Measurements from ENCODE around the gene TAS2R50. TPM values are rescaled to one million over a fixed set of nuclear protein-coding genes. Genes with fewer than 3 reads are reported as not detected.
"Not testable (repeated sequence)": the region's sequence is repeated elsewhere in the genome, so short reads cannot be mapped to it uniquely, and the experiment has no call there.

Gene TAS2R50, protein sequence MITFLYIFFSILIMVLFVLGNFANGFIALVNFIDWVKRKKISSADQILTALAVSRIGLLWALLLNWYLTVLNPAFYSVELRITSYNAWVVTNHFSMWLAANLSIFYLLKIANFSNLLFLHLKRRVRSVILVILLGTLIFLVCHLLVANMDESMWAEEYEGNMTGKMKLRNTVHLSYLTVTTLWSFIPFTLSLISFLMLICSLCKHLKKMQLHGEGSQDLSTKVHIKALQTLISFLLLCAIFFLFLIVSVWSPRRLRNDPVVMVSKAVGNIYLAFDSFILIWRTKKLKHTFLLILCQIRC
- total RNA-seq (under 1 TPM; 0.40 to 0.74 (median 0.60) TPM), polyA plus RNA-seq (not detected)

DNA sequence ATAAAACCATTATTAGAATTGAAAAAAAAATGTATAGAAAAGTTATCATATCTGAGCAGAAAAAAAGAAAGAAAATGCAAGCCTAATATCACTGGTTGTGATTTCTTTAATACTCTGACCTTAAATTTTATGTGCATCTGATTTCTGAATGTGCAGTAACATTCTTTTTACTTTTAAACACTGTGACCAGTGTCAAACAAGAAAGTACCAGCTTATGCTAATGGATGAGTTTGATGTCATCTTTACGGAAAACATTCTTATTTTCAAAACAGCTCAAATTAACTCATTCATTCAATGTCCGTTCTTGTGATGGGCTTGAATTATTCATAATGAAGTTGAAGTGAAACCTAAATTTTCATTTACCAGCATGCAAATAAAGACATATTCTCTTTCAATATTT is at the start of gene TAS2R50:
Gene TAS2R50 (minus strand): TSS at position 101 of the 400 bp plus-strand sequence. CDS start 52 bp downstream, at position 49.
- no peak for TF ChIP-seq CTCF (IDR thresholded peaks at IDR 0.05)
- intact Hi-C loops (cut with DNase I), result no loop called here

DNA sequence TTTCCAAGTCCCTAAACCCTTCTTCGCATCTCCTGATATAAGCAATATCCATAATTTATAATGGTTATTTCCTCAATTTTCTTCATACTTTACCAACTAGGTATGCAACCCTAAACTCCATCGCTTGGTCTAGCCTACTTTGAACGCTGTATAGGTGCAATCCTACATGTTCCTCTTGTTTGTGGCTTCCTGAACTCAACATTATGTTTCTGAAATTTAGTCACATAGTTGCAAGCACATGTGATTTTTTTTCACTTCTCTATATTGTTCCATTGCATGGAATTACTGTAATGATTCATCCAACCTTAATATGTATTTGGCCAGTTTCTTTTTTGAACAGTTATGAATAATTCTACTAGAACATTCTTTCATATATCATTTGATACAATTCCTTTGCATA is 47.2 kb upstream of the TAS2R50 start:
- H3K4me1 ChIP-seq; H3K27ac ChIP-seq; H3K36me3 ChIP-seq; H3K4me3 ChIP-seq; intact Hi-C loops (cut with DNase I); ATAC-seq; DNase-seq; FAIRE-seq; H3K9me3 ChIP-seq; H3K27me3 ChIP-seq: not testable (repeated sequence)
- WGBS, 2 donors, result no CpG with 5 or more reads among the region's 3 CpGs

More for the DNA sequence above, at the start of gene TAS2R50:
- H3K36me3 ChIP-seq, result no peaks in the 10 kb centered on the region
- no peak within 1 kb of the TSS for H3K4me3 ChIP-seq
- FAIRE-seq (no peak), ATAC-seq (no peak), DNase-seq (no peak)
- H3K27ac ChIP-seq, result no peak within 1 kb of the TSS
- no peaks in the 10 kb centered on the region for H3K4me1 ChIP-seq
- WGBS, 2 donors, result 47% methylated on average over 2 of the region's 2 CpGs
- no peaks in the 10 kb centered on the region for H3K27me3 ChIP-seq
- H3K9me3 ChIP-seq, result peaks cover 0 to 3% (median 0%) of the 10 kb centered on the region in 4 donors

GRCh38 chr12:11031307-11031706 is 44.6 kb upstream of the TAS2R50 start, which contains the start of gene TAS2R31:
Gene TAS2R31, minus strand, starts transcription at chr12:11031407. Its CDS starts 72 bp downstream, at chr12:11031335.
- no peaks in the 10 kb centered on the region for H3K9me3 ChIP-seq
- intact Hi-C loops (cut with DNase I), result no loop called here
- DNase-seq (no peak), ATAC-seq (no peak), FAIRE-seq (no peak)
- no peaks in the 10 kb centered on the region for H3K27me3 ChIP-seq
- no peak for TF ChIP-seq CTCF (IDR thresholded peaks at IDR 0.05)
- H3K4me1 ChIP-seq, result no peaks in the 10 kb centered on the region
- WGBS, 2 donors, result 96 to 98% methylated on average over 6 of the region's 6 CpGs
- H3K36me3 ChIP-seq, result no peaks in the 10 kb centered on the region
- H3K27ac ChIP-seq, result no peak within 1 kb of the TSS
- H3K4me3 ChIP-seq, result no peak within 1 kb of the TSS

DNA sequence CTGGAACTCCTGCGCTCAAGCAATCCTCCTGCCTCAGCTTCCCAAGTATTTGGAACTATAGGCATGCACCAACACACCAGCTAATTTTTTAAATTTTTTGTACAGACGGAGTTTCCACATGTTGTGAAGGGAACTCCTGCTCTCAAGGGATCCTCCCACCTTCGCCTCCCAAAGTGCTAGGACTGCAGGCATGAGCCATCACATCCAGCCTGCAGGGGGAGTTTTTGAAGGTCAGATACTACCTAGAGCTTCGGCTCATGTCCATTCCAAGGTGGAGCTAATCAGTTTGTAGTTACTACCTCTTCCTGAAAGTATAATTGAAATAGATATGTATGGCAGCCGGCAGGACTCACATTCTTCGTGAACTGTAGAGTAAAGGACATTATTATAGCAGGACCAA is 39.4 kb upstream of the TAS2R50 start:
- no peak for TF ChIP-seq CTCF (IDR thresholded peaks at IDR 0.05)
- DNase-seq (no peak), FAIRE-seq (no peak), ATAC-seq (no peak)
- Histone ChIP-seq H3K27ac (no peak overlapping the region), H3K4me1 (no peaks in the 10 kb centered on the region), H3K9me3 (no peaks in the 10 kb centered on the region), H3K27me3 (no peaks in the 10 kb centered on the region), H3K4me3 (no peak overlapping the region), H3K36me3 (no peaks in the 10 kb centered on the region)
- WGBS, 2 donors, result 92 to 94% methylated on average over 6 of the region's 6 CpGs
- intact Hi-C loops (cut with DNase I), result no loop called here

- Histone ChIP-seq H3K27me3 (no peaks in the 10 kb centered on the region), H3K36me3 (no peaks in the 10 kb centered on the region), H3K27ac (no peak overlapping the region), H3K4me1 (no peaks in the 10 kb centered on the region), H3K9me3 (no peaks in the 10 kb centered on the region), H3K4me3 (no peak overlapping the region)
- 65 to 68% methylated on average over 2 of the region's 2 CpGs for WGBS, 2 donors
- ATAC-seq (peak in 1 of 4 donors; percentile 18), DNase-seq (no peak), FAIRE-seq (no peak)
- intact Hi-C loops (cut with DNase I), result no loop called here
- no peak for TF ChIP-seq CTCF (IDR thresholded peaks at IDR 0.05)
Measured at GRCh38 chr12:11023387-11023786, 36.7 kb upstream of the TAS2R50 start.
